Fibroblast of the aortic adventitia (primary cell): ENCODE data around the gene RCAN2. TPM values are rescaled to one million over a fixed set of nuclear protein-coding genes. Genes with fewer than 3 reads are reported as not detected.
A peak's percentile ranks its signal among the peaks of the same experiment; 100 is the strongest.

Source experiments
- DNase-seq: peaks from one replicate; pipeline ENCODE4 v3.0.0-alpha.2; 2010; ENCODE audit warnings: low read depth
- H3K4me3 ChIP-seq: 2 replicates; pipeline ENCODE4 v1.5.1; 2011; ENCODE audit warnings: low read depth, mild to moderate bottlenecking, control low read depth, low read length, moderate library complexity
- CTCF ChIP-seq: IDR thresholded peaks from 2 replicates; pipeline ENCODE4 v1.5.1; 2011; ENCODE audit warnings: mild to moderate bottlenecking, low read length, control low read depth, inconsistent platforms; ENCODE audit not compliant: insufficient read depth
- total RNA-seq: library from RNA; depleted of rRNA; stranded (reverse); fragments of >200 nt; gene quantifications from 2 replicates; pipeline ENCODE4 v1.2.3, GENCODE V29; 2012; ENCODE audit warnings: low replicate concordance

Gene RCAN2
- total RNA-seq, 1 donor = 8.0 TPM

GRCh38 chr6:46284475-46284874 is 206.8 kb downstream of the RCAN2 start:
- no peak for DNase-seq
- no peak for TF ChIP-seq CTCF

GRCh38 chr6:46281110-46281509 is 210.1 kb downstream of the RCAN2 start:
- H3K4me3 ChIP-seq = no peak overlapping the region
- DNase-seq = no peak
- no peak for TF ChIP-seq CTCF

More at GRCh38 chr6:46284475-46284874, 206.8 kb downstream of the RCAN2 start:
- no peak overlapping the region for H3K4me3 ChIP-seq

- no peak for TF ChIP-seq CTCF
- peak; percentile 58 for DNase-seq
- H3K4me3 ChIP-seq = no peak overlapping the region
These were observed 211.4 kb downstream of the RCAN2 start for GRCh38 chr6:46279874-46280273.

- no peak overlapping the region for H3K4me3 ChIP-seq
- no peak for TF ChIP-seq CTCF
- no peak for DNase-seq
These were observed 214.6 kb downstream of the RCAN2 start for GRCh38 chr6:46276576-46277142.

- H3K4me3 ChIP-seq = no peak overlapping the region
- no peak for DNase-seq
- no peak for TF ChIP-seq CTCF
These were observed 216.7 kb downstream of the RCAN2 start for GRCh38 chr6:46274502-46274901.

GRCh38 chr6:46273911-46274310 is 217.3 kb downstream of the RCAN2 start:
- no peak overlapping the region for H3K4me3 ChIP-seq
- DNase-seq = no peak
- TF ChIP-seq CTCF = no peak

GRCh38 chr6:46271728-46272127 is 219.5 kb downstream of the RCAN2 start:
- TF ChIP-seq CTCF = no peak
- DNase-seq = no peak
- H3K4me3 ChIP-seq = no peak overlapping the region
